Activated naive CD8-positive, alpha-beta T cell treated with anti-CD3 and anti-CD28 coated beads for 36 hours (primary cell): ENCODE data around the gene CDH22. TPM values are rescaled to one million over a fixed set of nuclear protein-coding genes. Genes with fewer than 3 reads are reported as not detected.

Source experiments
- DNase-seq: peaks from one replicate; pipeline ENCODE4 v3.0.0; 2021
- H3K27ac Mint-ChIP-seq: one replicate; pipeline ENCODE4 v1.8.0; 2022; ENCODE audit warnings: mild to moderate bottlenecking, moderate library complexity, mixed read lengths
- H3K27me3 Mint-ChIP-seq: one replicate; pipeline ENCODE4 v1.8.0; 2022; ENCODE audit warnings: mild to moderate bottlenecking, mixed read lengths
- H3K36me3 Mint-ChIP-seq: one replicate; pipeline ENCODE4 v1.8.0; 2021; ENCODE audit warnings: mild to moderate bottlenecking, mixed read lengths
- H3K4me1 Mint-ChIP-seq: one replicate; pipeline ENCODE4 v1.8.0; 2021; ENCODE audit warnings: mixed read lengths
- H3K4me3 Mint-ChIP-seq: one replicate; pipeline ENCODE4 v1.8.0; 2022; ENCODE audit warnings: mild to moderate bottlenecking, moderate library complexity, mixed read lengths
- H3K9me3 Mint-ChIP-seq: one replicate; pipeline ENCODE4 v1.8.0; 2022; ENCODE audit warnings: mixed read lengths
- total RNA-seq, 2 experiments: library from RNA; stranded (reverse); gene quantifications; one replicate each; pipeline ENCODE4 v1.2.3, GENCODE V29; 2021

Gene CDH22
- total RNA-seq, 2 experiments from 2014 or later = 0.12 TPM; not detected in 1

GRCh38 chr20:46210672-46211330 lies 97.5 kb downstream of the CDH22 start:
- no peaks in the 10 kb centered on the region for H3K9me3 Mint-ChIP-seq
- H3K4me3 Mint-ChIP-seq = no peak overlapping the region
- H3K36me3 Mint-ChIP-seq = no peaks in the 10 kb centered on the region
- no peak overlapping the region for H3K27ac Mint-ChIP-seq
- H3K27me3 Mint-ChIP-seq = peaks cover 52% of the 10 kb centered on the region
- no peak for DNase-seq
- peaks cover 8% of the 10 kb centered on the region for H3K4me1 Mint-ChIP-seq

- peaks cover 14% of the 10 kb centered on the region for H3K4me1 Mint-ChIP-seq
- H3K36me3 Mint-ChIP-seq = no peaks in the 10 kb centered on the region
- H3K9me3 Mint-ChIP-seq = no peaks in the 10 kb centered on the region
- H3K4me3 Mint-ChIP-seq = no peak overlapping the region
- DNase-seq = no peak
- no peak overlapping the region for H3K27ac Mint-ChIP-seq
- H3K27me3 Mint-ChIP-seq = peaks cover 51% of the 10 kb centered on the region
Observed at GRCh38 chr20:46209930-46210671, 98.2 kb downstream of the CDH22 start.

GRCh38 chr20:46207793-46208192 lies 100.5 kb downstream of the CDH22 start:
- DNase-seq = no peak
- no peak overlapping the region for H3K4me3 Mint-ChIP-seq
- H3K27me3 Mint-ChIP-seq = peaks cover 56% of the 10 kb centered on the region
- no peaks in the 10 kb centered on the region for H3K9me3 Mint-ChIP-seq
- peaks cover 14% of the 10 kb centered on the region for H3K4me1 Mint-ChIP-seq
- no peaks in the 10 kb centered on the region for H3K36me3 Mint-ChIP-seq
- H3K27ac Mint-ChIP-seq = no peak overlapping the region

GRCh38 chr20:46206992-46207549 lies 101.2 kb downstream of the CDH22 start:
- H3K4me3 Mint-ChIP-seq = no peak overlapping the region
- H3K36me3 Mint-ChIP-seq = no peaks in the 10 kb centered on the region
- H3K27me3 Mint-ChIP-seq = peaks cover 60% of the 10 kb centered on the region
- H3K9me3 Mint-ChIP-seq = no peaks in the 10 kb centered on the region
- no peak for DNase-seq
- H3K4me1 Mint-ChIP-seq = peaks cover 14% of the 10 kb centered on the region
- H3K27ac Mint-ChIP-seq = no peak overlapping the region

- peaks cover 66% of the 10 kb centered on the region for H3K27me3 Mint-ChIP-seq
- peaks cover 14% of the 10 kb centered on the region for H3K4me1 Mint-ChIP-seq
- no peak overlapping the region for H3K27ac Mint-ChIP-seq
- H3K9me3 Mint-ChIP-seq = no peaks in the 10 kb centered on the region
- DNase-seq = no peak
- H3K36me3 Mint-ChIP-seq = no peaks in the 10 kb centered on the region
- H3K4me3 Mint-ChIP-seq = no peak overlapping the region
Observed at GRCh38 chr20:46206025-46206424, 102.3 kb downstream of the CDH22 start.

GRCh38 chr20:46205349-46205748 lies 102.9 kb downstream of the CDH22 start:
- Mint-ChIP-seq H3K27me3 (peaks cover 65% of the 10 kb centered on the region), H3K9me3 (no peaks in the 10 kb centered on the region), H3K4me3 (no peak overlapping the region), H3K4me1 (peaks cover 14% of the 10 kb centered on the region), H3K36me3 (no peaks in the 10 kb centered on the region), H3K27ac (no peak overlapping the region)
- DNase-seq = no peak

- no peaks in the 10 kb centered on the region for H3K9me3 Mint-ChIP-seq
- H3K27ac Mint-ChIP-seq = no peak overlapping the region
- no peaks in the 10 kb centered on the region for H3K36me3 Mint-ChIP-seq
- H3K27me3 Mint-ChIP-seq = peaks cover 70% of the 10 kb centered on the region
- no peak for DNase-seq
- H3K4me1 Mint-ChIP-seq = peaks cover 14% of the 10 kb centered on the region
- H3K4me3 Mint-ChIP-seq = no peak overlapping the region
Observed at GRCh38 chr20:46204594-46205186, 103.6 kb downstream of the CDH22 start.

GRCh38 chr20:46203510-46203837 lies 104.8 kb downstream of the CDH22 start:
- Mint-ChIP-seq H3K27ac (no peak overlapping the region), H3K9me3 (no peaks in the 10 kb centered on the region), H3K4me1 (peaks cover 16% of the 10 kb centered on the region), H3K4me3 (no peak overlapping the region), H3K27me3 (peaks cover 72% of the 10 kb centered on the region), H3K36me3 (no peaks in the 10 kb centered on the region)
- no peak for DNase-seq

GRCh38 chr20:46202766-46203509 lies 105.4 kb downstream of the CDH22 start:
- H3K36me3 Mint-ChIP-seq = no peaks in the 10 kb centered on the region
- no peak overlapping the region for H3K27ac Mint-ChIP-seq
- H3K4me3 Mint-ChIP-seq = no peak overlapping the region
- H3K9me3 Mint-ChIP-seq = no peaks in the 10 kb centered on the region
- peaks cover 16% of the 10 kb centered on the region for H3K4me1 Mint-ChIP-seq
- peaks cover 72% of the 10 kb centered on the region for H3K27me3 Mint-ChIP-seq
- DNase-seq = no peak

- DNase-seq = no peak
- no peaks in the 10 kb centered on the region for H3K36me3 Mint-ChIP-seq
- no peak overlapping the region for H3K4me3 Mint-ChIP-seq
- peaks cover 64% of the 10 kb centered on the region for H3K27me3 Mint-ChIP-seq
- H3K27ac Mint-ChIP-seq = no peak overlapping the region
- peaks cover 8% of the 10 kb centered on the region for H3K4me1 Mint-ChIP-seq
- no peaks in the 10 kb centered on the region for H3K9me3 Mint-ChIP-seq
Observed at GRCh38 chr20:46200582-46201570, 107.4 kb downstream of the CDH22 start.

GRCh38 chr20:46199198-46199597 lies 109.1 kb downstream of the CDH22 start:
- H3K27me3 Mint-ChIP-seq = peaks cover 61% of the 10 kb centered on the region

GRCh38 chr20:46196990-46197389 lies 111.3 kb downstream of the CDH22 start:
- Mint-ChIP-seq H3K27me3 (peaks cover 44% of the 10 kb centered on the region), H3K27ac (no peak overlapping the region)

More at GRCh38 chr20:46199198-46199597, 109.1 kb downstream of the CDH22 start:
- H3K36me3 Mint-ChIP-seq = no peaks in the 10 kb centered on the region
- no peak overlapping the region for H3K27ac Mint-ChIP-seq
- no peak overlapping the region for H3K4me3 Mint-ChIP-seq
- no peaks in the 10 kb centered on the region for H3K9me3 Mint-ChIP-seq
- H3K4me1 Mint-ChIP-seq = peaks cover 2% of the 10 kb centered on the region
- peak; percentile 13 for DNase-seq

GRCh38 chr20:46195264-46196036 lies 112.8 kb downstream of the CDH22 start:
- no peak overlapping the region for H3K27ac Mint-ChIP-seq
- DNase-seq = no peak
- H3K27me3 Mint-ChIP-seq = peaks cover 32% of the 10 kb centered on the region
- H3K9me3 Mint-ChIP-seq = peaks cover 2% of the 10 kb centered on the region
- H3K4me1 Mint-ChIP-seq = peaks cover 2% of the 10 kb centered on the region
- no peaks in the 10 kb centered on the region for H3K36me3 Mint-ChIP-seq
- H3K4me3 Mint-ChIP-seq = no peak overlapping the region

More at GRCh38 chr20:46196990-46197389, 111.3 kb downstream of the CDH22 start:
- no peaks in the 10 kb centered on the region for H3K9me3 Mint-ChIP-seq
- no peak for DNase-seq
- peaks cover 2% of the 10 kb centered on the region for H3K4me1 Mint-ChIP-seq
- no peaks in the 10 kb centered on the region for H3K36me3 Mint-ChIP-seq
- H3K4me3 Mint-ChIP-seq = no peak overlapping the region
